LNCaP clone FGC (cell line): Measurements from ENCODE around the gene ERBB4.
A peak's percentile ranks its signal among the peaks of the same experiment; 100 is the strongest.

Experiments
- DNase-seq: peaks from one replicate; pipeline ENCODE4 v3.0.0-alpha.2; 2011; ENCODE audit warnings: low read depth
- H3K4me3 ChIP-seq: 2 replicates; pipeline ENCODE4 v1.5.1; 2011; ENCODE audit warnings: mild to moderate bottlenecking, low read depth, low read length, control low read depth
- CTCF ChIP-seq: IDR thresholded peaks from 2 replicates; pipeline ENCODE4 v1.5.1; 2012; ENCODE audit warnings: mild to moderate bottlenecking; ENCODE audit not compliant: control insufficient read depth, insufficient read depth; ENCODE audit errors: extremely low read depth

Gene ERBB4

GRCh38 chr2:212097001-212097400, 441.6 kb downstream of the ERBB4 start:
- H3K4me3 ChIP-seq = no peak overlapping the region
- peak; percentile 8 for DNase-seq
- TF ChIP-seq CTCF = no peak

DNA sequence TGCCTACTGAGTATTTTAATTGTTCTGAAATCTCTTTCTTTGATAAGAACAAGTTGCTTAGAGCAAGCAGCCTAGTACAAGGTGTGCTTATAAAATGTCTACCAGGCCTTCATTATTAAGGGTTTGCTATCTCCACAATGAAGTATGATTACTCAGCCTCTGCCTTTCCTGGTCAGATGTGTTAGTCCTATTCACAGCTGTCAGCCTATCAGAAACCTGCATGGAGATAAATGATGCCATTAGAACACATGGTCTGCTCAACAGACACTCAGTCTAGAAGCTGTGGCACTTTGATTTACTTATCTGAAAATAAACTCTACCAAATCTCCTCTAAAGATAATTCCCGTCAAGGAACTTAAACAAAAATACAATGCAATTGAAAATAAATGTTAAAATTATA, 448.7 kb downstream of the ERBB4 start:
- H3K4me3 ChIP-seq = no peak overlapping the region
- no peak for DNase-seq
- no peak for TF ChIP-seq CTCF

DNA sequence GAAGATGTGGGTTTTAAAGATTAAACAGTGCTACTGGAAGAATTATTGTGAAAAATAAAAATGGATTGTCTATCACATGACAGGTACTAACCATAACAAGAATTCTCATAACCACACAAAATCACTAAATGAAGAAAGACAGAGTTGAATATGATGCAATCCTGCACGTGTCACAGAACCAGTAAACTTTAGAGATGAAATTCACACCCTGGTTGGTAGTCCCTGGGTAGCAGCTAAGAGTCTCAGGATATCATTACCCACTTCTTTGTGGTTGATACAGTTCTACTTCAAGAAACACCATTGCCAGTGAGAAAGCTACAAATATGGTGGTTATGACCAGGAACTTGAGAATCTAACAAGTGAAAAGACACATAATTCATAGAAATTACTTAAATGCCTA, 450.2 kb downstream of the ERBB4 start:
- no peak for TF ChIP-seq CTCF
- no peak for DNase-seq

GRCh38 chr2:212083492-212083891, 455.1 kb downstream of the ERBB4 start:
- H3K4me3 ChIP-seq = no peak overlapping the region
- no peak for DNase-seq
- TF ChIP-seq CTCF = no peak

More for the DNA sequence above, 450.2 kb downstream of the ERBB4 start:
- no peak overlapping the region for H3K4me3 ChIP-seq

- no peak for DNase-seq
- TF ChIP-seq CTCF = no peak
- H3K4me3 ChIP-seq = no peak overlapping the region
Observed at GRCh38 chr2:212078103-212078502, 460.5 kb downstream of the ERBB4 start.

GRCh38 chr2:212076456-212076855, 462.1 kb downstream of the ERBB4 start:
- H3K4me3 ChIP-seq = no peak overlapping the region
- no peak for TF ChIP-seq CTCF
- no peak for DNase-seq

DNA sequence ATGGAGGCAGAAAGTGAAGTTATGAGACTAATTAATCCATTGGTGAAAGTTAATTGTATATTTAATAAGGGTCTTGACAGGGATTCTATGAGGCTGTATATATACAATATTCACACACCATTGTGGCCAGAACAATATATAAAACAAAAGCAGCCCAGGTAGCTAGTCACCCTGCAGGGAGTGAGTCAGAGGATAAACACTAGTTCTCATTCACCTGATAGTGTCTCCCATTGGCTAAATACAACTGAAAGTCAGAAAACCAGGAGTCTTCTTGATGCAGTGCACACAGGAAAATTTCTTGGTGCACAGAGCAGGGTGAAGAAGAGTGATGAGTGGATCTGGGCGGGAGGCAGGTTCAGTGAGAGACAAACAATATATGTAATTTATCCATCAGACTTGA, 465.2 kb downstream of the ERBB4 start:
- no peak for DNase-seq
- H3K4me3 ChIP-seq = no peak overlapping the region
- no peak for TF ChIP-seq CTCF
